ENCODE results near the gene PLXDC2. TPM values are rescaled to one million over a fixed set of nuclear protein-coding genes. Genes with fewer than 3 reads are reported as not detected.

The PLXDC2 gene
- total RNA-seq, 2 experiments from 2014 or later, result not detected

- no peak for ATAC-seq
- no peak overlapping the region for H3K4me3 Mint-ChIP-seq
- H3K9me3 Mint-ChIP-seq, result peaks cover 4% of the 10 kb centered on the region
- no peak for DNase-seq
- no peak overlapping the region for H3K27ac Mint-ChIP-seq
- ChIA-PET POLR2A (no interaction called here), CTCF (no interaction called here)
- H3K36me3 Mint-ChIP-seq (ENCODE audit: low read depth), result no peaks in the 10 kb centered on the region
- no peaks in the 10 kb centered on the region for H3K27me3 Mint-ChIP-seq
- no peaks in the 10 kb centered on the region for H3K4me1 Mint-ChIP-seq (ENCODE audit: low read depth)
- no peak for TF ChIP-seq CTCF (IDR thresholded peaks at IDR 0.05)
- intact Hi-C loops (cut with micrococcal nuclease), result no loop called here
These were observed 484.5 kb downstream of the PLXDC2 start for GRCh38 chr10:20300735-20301134.

GRCh38 chr10:20302033-20302432 lies 485.8 kb downstream of the PLXDC2 start:
- ChIA-PET CTCF (no interaction called here), POLR2A (no interaction called here)
- Mint-ChIP-seq H3K27ac (no peak overlapping the region), H3K36me3 (ENCODE audit: low read depth) (no peaks in the 10 kb centered on the region), H3K27me3 (no peaks in the 10 kb centered on the region), H3K4me1 (ENCODE audit: low read depth) (no peaks in the 10 kb centered on the region), H3K4me3 (no peak overlapping the region), H3K9me3 (peaks cover 6% of the 10 kb centered on the region)
- ATAC-seq, result no peak
- TF ChIP-seq CTCF (IDR thresholded peaks at IDR 0.05), result no peak
- no peak for DNase-seq
- intact Hi-C loops (cut with micrococcal nuclease), result no loop called here

GRCh38 chr10:20303453-20304152 lies 487.4 kb downstream of the PLXDC2 start:
- Mint-ChIP-seq H3K36me3 (ENCODE audit: low read depth) (no peaks in the 10 kb centered on the region), H3K27ac (no peak overlapping the region), H3K4me3 (no peak overlapping the region), H3K9me3 (peaks cover 4% of the 10 kb centered on the region), H3K4me1 (ENCODE audit: low read depth) (no peaks in the 10 kb centered on the region), H3K27me3 (no peaks in the 10 kb centered on the region)
- no peak for ATAC-seq
- ChIA-PET POLR2A (no interaction called here), CTCF (no interaction called here)
- TF ChIP-seq CTCF (IDR thresholded peaks at IDR 0.05), result no peak
- no peak for DNase-seq
- intact Hi-C loops (cut with micrococcal nuclease), result no loop called here

- Mint-ChIP-seq H3K27me3 (no peaks in the 10 kb centered on the region), H3K27ac (no peak overlapping the region), H3K4me3 (no peak overlapping the region), H3K9me3 (peaks cover 8% of the 10 kb centered on the region), H3K4me1 (ENCODE audit: low read depth) (no peaks in the 10 kb centered on the region), H3K36me3 (ENCODE audit: low read depth) (no peaks in the 10 kb centered on the region)
- ATAC-seq (no peak), DNase-seq (no peak)
- intact Hi-C loops (cut with micrococcal nuclease), result no loop called here
- TF ChIP-seq CTCF (IDR thresholded peaks at IDR 0.05), result no peak
- CTCF ChIA-PET, result interaction anchor here (1.0 kb wide), 1 partner anchor 210 kb away, joined by 3 read pairs; no protein-coding TSS in a partner anchor
- POLR2A ChIA-PET, result no interaction called here
These were observed 497.4 kb downstream of the PLXDC2 start for GRCh38 chr10:20313665-20314064.

- CTCF ChIA-PET, result no interaction called here
- intact Hi-C loops (cut with micrococcal nuclease), result no loop called here
- Mint-ChIP-seq H3K4me1 (ENCODE audit: low read depth) (no peaks in the 10 kb centered on the region), H3K36me3 (ENCODE audit: low read depth) (no peaks in the 10 kb centered on the region), H3K27ac (no peak overlapping the region), H3K9me3 (peaks cover 7% of the 10 kb centered on the region), H3K4me3 (no peak overlapping the region), H3K27me3 (no peaks in the 10 kb centered on the region)
- no peak for DNase-seq
- no peak for TF ChIP-seq CTCF (IDR thresholded peaks at IDR 0.05)
- ATAC-seq, result no peak
- POLR2A ChIA-PET, result no interaction called here
These were observed 498.2 kb downstream of the PLXDC2 start for GRCh38 chr10:20314431-20314830.
